Measurements from ENCODE around the gene MYOM3.

Gene MYOM3

DNA sequence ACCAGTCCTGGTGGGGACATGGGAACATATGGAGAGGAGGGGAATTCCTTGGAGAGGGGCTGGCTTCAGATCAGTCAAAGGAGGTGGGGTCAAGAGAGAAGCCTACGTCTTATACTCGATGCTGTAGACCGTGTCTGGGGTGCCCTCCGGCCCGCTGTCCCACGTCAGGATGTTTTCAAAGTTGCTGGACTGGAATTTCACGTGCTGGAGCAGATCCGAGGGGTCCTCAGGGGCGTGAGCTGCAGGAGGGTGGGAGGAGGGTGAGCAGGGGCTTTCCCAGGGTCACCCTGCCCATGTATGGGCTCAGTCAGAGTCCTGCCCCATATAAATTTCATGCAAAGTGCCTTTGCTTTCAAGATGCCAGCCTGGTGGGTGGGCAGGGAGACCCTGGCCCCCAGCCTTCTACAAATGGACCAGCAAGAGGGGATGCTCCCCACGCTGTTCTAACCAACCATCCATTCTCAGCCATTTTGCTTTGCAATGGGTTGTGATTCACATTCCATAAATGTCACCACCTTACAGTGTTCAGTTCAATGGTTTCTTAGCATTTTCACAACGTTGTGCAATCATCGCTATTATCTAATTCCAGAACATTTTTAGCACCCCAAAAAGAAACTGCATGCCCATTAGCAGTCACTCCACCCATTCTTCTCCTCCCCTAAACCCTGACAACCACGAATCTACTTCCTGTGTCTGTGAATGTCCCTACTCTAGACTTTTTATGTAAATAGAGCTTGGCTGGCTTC lies 26.7 kb upstream of the MYOM3 start:
- no peak for DNase-seq

DNA sequence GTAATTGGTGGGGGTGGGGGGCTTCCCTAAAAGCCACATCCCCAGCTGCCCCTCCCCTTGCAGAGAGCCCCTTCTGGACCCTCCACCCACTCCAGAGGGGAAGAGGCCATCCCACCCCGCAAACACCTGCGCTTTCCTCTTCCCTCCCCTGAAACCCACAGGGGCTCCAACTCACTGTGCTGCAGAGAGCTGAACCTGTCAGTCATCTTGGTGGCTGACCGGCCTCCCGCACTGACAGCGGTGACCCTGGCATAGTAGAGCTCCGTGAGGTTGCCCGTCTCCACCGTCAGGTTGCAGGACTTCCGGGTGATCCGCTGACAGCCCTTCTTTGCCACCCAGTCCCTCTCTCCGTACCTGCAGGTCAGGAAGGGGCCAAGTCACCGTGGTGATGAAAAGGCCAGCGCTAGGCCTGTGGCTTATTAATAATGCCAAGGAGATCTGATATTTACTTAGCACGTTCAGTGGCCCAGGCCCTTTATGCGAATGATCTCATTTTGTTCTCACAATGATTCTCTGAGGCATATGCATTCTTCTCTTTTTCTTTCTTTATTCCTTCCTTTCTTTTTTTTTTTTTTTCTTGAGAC lies 25.1 kb upstream of the MYOM3 start:
- DNase-seq, result no peak

DNA sequence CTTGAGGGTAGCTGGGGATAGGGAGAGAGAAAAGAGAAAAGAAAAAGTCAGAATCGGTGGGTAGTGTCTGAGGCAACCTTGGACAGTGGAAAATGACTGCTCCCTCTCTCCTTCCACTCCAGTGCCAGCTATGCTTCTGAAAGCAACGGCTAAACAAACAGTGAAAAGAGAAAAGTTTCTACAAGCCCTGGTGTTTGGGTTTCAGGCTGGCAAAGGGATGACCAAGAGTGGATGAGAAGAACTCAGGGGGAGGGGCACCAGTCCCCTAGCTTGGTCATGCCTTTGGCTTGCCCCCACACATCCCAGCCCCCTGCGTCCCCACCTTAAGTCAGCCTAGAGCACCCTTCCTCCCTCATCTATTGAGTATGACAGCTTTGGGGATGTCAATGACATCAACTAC lies 22.4 kb upstream of the MYOM3 start:
- no peak for DNase-seq

DNA sequence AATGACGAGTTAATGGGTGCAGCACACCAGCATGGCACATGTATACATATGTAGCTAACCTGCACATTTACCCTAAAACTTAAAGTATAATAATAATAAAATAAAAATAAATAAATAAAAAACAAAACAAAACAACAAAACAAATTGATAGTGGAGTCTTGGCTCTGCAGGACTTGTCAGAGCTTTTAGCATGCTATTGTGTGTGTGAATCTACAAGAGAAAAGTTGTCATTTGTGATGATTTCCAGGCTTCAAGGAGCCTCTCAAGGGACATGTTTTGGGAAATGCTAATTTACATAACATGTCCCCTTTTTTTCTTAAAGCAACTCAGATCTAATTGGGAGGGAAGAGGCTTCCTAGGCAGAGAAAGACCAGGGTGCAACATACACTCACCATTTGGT lies 21.9 kb upstream of the MYOM3 start:
- DNase-seq, result no peak

DNA sequence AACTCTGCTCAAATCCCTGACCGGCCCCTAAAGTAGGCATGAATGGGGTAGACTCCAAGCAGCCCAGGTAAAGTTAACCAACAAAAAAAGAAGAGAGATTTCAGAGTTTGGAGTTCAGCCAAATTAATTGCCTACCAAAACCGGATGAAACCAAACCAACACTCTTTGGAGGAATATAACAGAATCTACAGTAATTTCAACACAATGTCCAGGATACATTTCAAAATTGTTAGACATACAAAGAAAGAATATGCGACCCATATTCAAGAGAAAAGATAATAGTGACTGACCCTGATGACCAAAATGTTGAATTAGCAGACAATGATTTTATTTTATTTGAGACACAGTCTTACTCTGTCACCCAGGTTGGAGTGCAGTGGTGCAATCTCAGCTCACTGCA lies 18.4 kb upstream of the MYOM3 start:
- DNase-seq, result no peak

DNA sequence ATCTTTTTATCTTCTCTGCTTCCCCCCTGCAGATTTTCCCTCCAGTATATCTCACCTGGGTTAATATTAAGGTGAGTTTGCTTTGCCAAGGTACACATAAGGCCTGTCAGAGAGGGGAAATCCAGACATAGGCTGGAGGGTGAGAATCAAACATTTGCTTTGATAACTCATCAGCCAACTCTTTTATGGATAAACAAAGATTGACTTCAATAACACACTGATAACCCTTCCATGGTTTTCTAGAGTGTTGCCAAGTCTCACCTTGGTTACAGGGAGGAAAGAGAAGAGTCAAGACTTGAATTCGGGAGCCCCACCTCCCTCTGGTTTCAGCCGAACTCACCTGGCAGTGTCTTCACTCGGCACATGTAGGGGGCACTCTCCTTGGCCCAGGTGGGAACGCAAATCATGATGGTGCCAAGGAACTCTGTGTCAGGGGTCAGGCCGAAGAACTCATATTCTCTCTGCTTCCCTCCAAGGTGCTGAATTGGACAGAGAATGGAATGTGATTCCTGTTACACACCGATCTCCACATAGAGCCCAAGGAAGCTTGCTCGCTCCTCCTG lies 15.9 kb upstream of the MYOM3 start:
- DNase-seq, result no peak

DNA sequence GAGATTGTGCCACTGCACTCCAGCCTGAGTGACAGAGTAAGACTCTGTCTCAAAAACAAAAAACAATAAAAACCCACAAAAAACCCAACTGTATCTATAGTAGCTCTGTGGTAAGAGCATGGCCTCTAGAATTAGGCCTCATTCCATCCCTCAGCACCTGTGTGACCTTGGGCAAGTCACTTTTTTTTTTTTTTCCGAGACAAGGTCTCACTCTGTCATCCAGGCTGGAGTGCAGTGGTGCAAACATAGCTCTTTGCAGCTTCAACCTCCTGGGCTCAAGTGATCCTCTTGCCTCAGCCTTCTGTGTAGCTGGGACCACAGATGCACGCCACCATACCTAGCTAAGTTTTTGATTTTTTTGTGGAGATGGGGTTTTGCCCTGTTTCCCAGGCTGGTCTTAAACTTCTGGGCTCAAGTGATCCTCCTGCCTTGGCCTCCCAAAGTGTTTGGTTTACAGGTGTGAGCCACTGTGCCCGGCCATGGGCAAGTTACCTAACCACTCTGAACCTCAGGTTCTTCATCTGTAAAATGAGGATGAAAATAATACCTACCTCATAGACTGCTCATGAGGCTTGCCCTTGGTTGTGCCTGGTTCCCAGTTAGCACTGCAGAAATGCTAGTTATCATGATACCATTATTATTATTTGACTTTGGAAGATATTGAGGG lies 15.3 kb upstream of the MYOM3 start:
- DNase-seq, result no peak

- no peak for DNase-seq
These were observed 14.7 kb upstream of the MYOM3 start for GRCh38 chr1:24126672-24127023.

DNA sequence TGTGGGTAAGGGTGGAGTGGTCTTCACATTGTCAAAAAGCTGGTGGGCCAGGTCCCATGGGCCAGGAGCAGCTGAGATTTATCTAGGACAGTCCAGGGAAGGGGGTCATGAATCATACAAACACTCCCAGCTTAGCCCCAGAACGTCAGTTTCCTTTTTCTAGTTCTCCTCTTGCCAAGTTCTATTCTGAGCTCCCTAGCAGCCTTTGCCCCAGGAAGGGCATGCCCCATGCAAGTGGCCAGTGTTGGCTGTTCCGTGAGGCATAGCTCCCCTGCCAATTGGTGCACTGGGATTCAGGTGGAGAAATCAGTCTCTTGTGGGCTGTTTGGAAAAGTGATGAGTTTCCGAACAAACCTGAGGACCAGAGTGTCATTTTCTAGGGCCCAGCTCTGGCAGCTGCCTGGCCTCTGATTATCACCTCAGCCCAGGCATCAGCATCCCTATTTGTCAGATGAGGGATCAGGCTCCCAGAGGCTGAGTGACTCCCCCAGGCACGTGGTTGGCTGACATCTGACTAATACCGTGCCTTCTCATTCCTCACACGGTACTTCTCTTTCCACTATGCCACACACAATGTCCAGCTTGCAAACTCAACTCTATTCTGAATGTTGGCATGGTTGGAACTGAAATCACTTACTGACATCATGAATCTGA lies 14.2 kb upstream of the MYOM3 start:
- no peak for DNase-seq

- DNase-seq, result no peak
These were observed 13.5 kb upstream of the MYOM3 start for GRCh38 chr1:24125456-24125855.

GRCh38 chr1:24124980-24125379 lies 13.0 kb upstream of the MYOM3 start:
- no peak for DNase-seq

GRCh38 chr1:24123611-24124010 lies 11.7 kb upstream of the MYOM3 start:
- no peak for DNase-seq

GRCh38 chr1:24122776-24123175 lies 10.8 kb upstream of the MYOM3 start:
- no peak for DNase-seq

GRCh38 chr1:24121406-24121805 lies 9.5 kb upstream of the MYOM3 start:
- no peak for DNase-seq

DNA sequence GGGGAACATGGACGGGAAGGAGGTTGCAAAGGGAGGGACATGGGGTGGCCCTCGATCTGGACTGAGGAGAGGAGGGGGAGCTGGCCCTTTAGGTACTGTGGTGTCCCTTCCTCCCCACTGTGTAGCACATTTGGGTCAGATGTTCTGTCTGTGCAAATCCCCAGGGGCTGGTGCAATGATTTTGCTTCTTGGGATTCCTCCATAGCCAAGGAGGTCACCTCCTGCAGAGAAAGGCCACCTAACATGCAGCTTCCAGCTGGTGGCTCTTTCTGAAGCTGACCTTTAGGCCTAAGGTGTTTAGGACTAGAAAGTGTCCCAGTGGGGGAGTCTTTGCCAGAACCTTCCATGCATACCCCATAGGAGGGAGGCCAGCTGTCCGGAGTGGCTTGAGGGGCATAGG lies 9.0 kb upstream of the MYOM3 start:
- no peak for DNase-seq

- DNase-seq, result no peak
These were observed 8.2 kb upstream of the MYOM3 start for GRCh38 chr1:24119859-24120756.

GRCh38 chr1:24119489-24119858 lies 7.5 kb upstream of the MYOM3 start:
- DNase-seq, result no peak

- DNase-seq, result no peak
These were observed 6.7 kb upstream of the MYOM3 start for GRCh38 chr1:24118410-24119242.

- DNase-seq, result no peak
These were observed 5.9 kb upstream of the MYOM3 start for GRCh38 chr1:24117722-24118409.

- no peak for DNase-seq
These were observed 5.2 kb upstream of the MYOM3 start for GRCh38 chr1:24117132-24117531.

- no peak for DNase-seq
These were observed 2.8 kb upstream of the MYOM3 start for GRCh38 chr1:24114753-24115152.
